SK-N-MC (cell line): ENCODE measurements around the gene ADRB1.

Experiments used
- FOXP2 ChIP-seq: optimal IDR thresholded peaks from 2 replicates; pipeline ENCODE3; 2011; ENCODE audit warnings: mild to moderate bottlenecking, moderate library complexity; ENCODE audit not compliant: insufficient read depth; ENCODE audit errors: extremely low read length, control extremely low read depth
- POLR2AphosphoS5 ChIP-seq: IDR thresholded peaks from 2 replicates; pipeline ENCODE4 v1.6.1; 2012; ENCODE audit warnings: mild to moderate bottlenecking, low read depth, low read length, borderline replicate concordance

- TF ChIP-seq FOXP2 (no peak), POLR2AphosphoS5 (no peak)
Observed at GRCh38 chr10:114048472-114048871, 4.8 kb downstream of the ADRB1 start.
